ENCODE data around the gene RPL10. TPM values are rescaled to one million over a fixed set of nuclear protein-coding genes. Genes with fewer than 3 reads are reported as not detected.

Gene RPL10
- total RNA-seq, 1 experiment from 2014 or later = 2,466 TPM

- Histone ChIP-seq H3K9me3 (ENCODE audit: control insufficient read depth, insufficient read depth, low read depth, low read length) (no peaks in the 10 kb centered on the region), H3K36me3 (ENCODE audit: control insufficient read depth, insufficient read depth, low read length) (no peaks in the 10 kb centered on the region), H3K4me3 (ENCODE audit: low read depth in 2 of 2, low read length in 2 of 2) (peak overlapping the region; percentile 81 to 96), H3K27me3 (ENCODE audit: control insufficient read depth, insufficient read depth, low read length) (no peaks in the 10 kb centered on the region), H3K27ac (ENCODE audit: low read length) (peak overlapping the region; percentile 94), H3K4me1 (ENCODE audit: control insufficient read depth, insufficient read depth, low read length) (peaks cover 31% of the 10 kb centered on the region)
- ChIA-PET CTCF (interaction anchor here (0.5 to 0.6 kb wide), 2 partner anchors 53 to 131 kb away, joined by 6 to 8 read pairs; no protein-coding TSS in a partner anchor), POLR2A (interaction anchor here (0.6 to 1.0 kb wide), 2 partner anchors 9 to 12 kb away, joined by 3 to 4 read pairs; partner anchors contain the start of gene EMD)
- no TSS peak for BruUV-seq (replicated peaks)
- no peak for ATAC-seq
- intact Hi-C loops (cut with micrococcal nuclease; ENCODE audit: unreplicated experiment) (no loop called here), in situ Hi-C loops (cut with HindIII; ENCODE audit: low pct_unique_long_range_greater_than_20kb, low sequenced_read_pairs) (no loop called here)
- TF ChIP-seq CTCF (IDR thresholded peaks at IDR 0.05) (no peak), POLR2AphosphoS5 (IDR thresholded peaks at IDR 0.05; ENCODE audit: low read depth, low read length) (no peak), SIN3A (IDR thresholded peaks at IDR 0.05; ENCODE audit: borderline replicate concordance, insufficient read depth, low read depth, low read length) (no peak), REST (IDR thresholded peaks at IDR 0.05; ENCODE audit: insufficient read depth in 1 of 2, low read depth in 2 of 2, low read length in 1 of 2) (no peak), TCF7L2 (IDR thresholded peaks at IDR 0.05; ENCODE audit: low read depth, low read length) (no peak)
- DNase-seq (ENCODE audit: low read depth, low spot score) = no peak
Observed at GRCh38 chrX:154370300-154371016, 27.7 kb upstream of the RPL10 start.

- no TSS peak for BruUV-seq (replicated peaks)
- in situ Hi-C loops (cut with HindIII; ENCODE audit: low pct_unique_long_range_greater_than_20kb, low sequenced_read_pairs) (no loop called here), intact Hi-C loops (cut with micrococcal nuclease; ENCODE audit: unreplicated experiment) (no loop called here)
- ATAC-seq (peak; percentile 80), DNase-seq (ENCODE audit: low read depth, low spot score) (peak; percentile 58)
- no peaks in the 10 kb centered on the region for H3K27me3 ChIP-seq (ENCODE audit: control insufficient read depth, insufficient read depth, low read length)
- TF ChIP-seq CTCF (IDR thresholded peaks at IDR 0.05) (no peak), SIN3A (IDR thresholded peaks at IDR 0.05; ENCODE audit: borderline replicate concordance, insufficient read depth, low read depth, low read length) (peak; percentile 97), TCF7L2 (IDR thresholded peaks at IDR 0.05; ENCODE audit: low read depth, low read length) (no peak), REST (IDR thresholded peaks at IDR 0.05; ENCODE audit: insufficient read depth in 1 of 2, low read depth in 2 of 2, low read length in 1 of 2) (no peak), POLR2AphosphoS5 (IDR thresholded peaks at IDR 0.05; ENCODE audit: low read depth, low read length) (peak; percentile 98)
- no peaks in the 10 kb centered on the region for H3K36me3 ChIP-seq (ENCODE audit: control insufficient read depth, insufficient read depth, low read length)
- no peaks in the 10 kb centered on the region for H3K9me3 ChIP-seq (ENCODE audit: control insufficient read depth, insufficient read depth, low read depth, low read length)
- peaks cover 35% of the 10 kb centered on the region for H3K4me1 ChIP-seq (ENCODE audit: control insufficient read depth, insufficient read depth, low read length)
- CTCF ChIA-PET = interaction anchor here (0.5 to 0.6 kb wide), 3 partner anchors 52 to 342 kb away, joined by 3 to 8 read pairs (median 6); no protein-coding TSS in a partner anchor
- POLR2A ChIA-PET = interaction anchor here (0.6 to 1.0 kb wide), 2 partner anchors 8 to 11 kb away, joined by 3 to 4 read pairs; partner anchors contain the start of gene EMD
- H3K27ac ChIP-seq (ENCODE audit: low read length) = peak overlapping the region; percentile 68
- peak overlapping the region; percentile 81 to 96 for H3K4me3 ChIP-seq (ENCODE audit: low read depth in 2 of 2, low read length in 2 of 2)
Observed at GRCh38 chrX:154371017-154371788, 27.0 kb upstream of the RPL10 start.
